ENCODE results near the gene RPS29.

The RPS29 gene

DNA sequence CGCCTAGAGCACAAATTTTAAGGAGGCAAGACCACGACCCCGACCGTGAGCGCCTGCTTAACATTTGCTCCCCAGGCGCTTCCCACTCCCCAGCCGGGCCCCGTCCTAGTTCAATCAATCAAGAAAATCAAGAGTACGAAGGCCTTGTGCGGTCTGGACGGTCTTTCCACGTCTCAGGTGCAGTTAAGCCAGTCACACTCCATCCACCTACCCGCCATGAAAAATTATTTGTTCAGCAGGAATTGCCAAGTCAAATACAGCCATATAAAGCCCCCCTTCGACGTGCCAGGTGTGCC, 12.0 kb upstream of the RPS29 start:
- Histone ChIP-seq H3K9ac (ENCODE audit: low read length) (peak overlapping the region; percentile 100), H2BK15ac (ENCODE audit: low read depth, poor library complexity, severe bottlenecking) (no peak overlapping the region), H2BK5ac (ENCODE audit: low read depth, low read length, poor library complexity, severe bottlenecking) (no peak overlapping the region), H3K4me2 (ENCODE audit: low read length, poor library complexity, severe bottlenecking) (peak overlapping the region; percentile 94), H2BK120ac (ENCODE audit: low read depth, low read length) (peak overlapping the region; percentile 59), H2BK12ac (ENCODE audit: low read length in 2 of 2) (peak overlapping the region in 1 of 2 experiments; percentile 73), H4K91ac (ENCODE audit: low read length) (peak overlapping the region; percentile 98), H3K14ac (ENCODE audit: low read length in 2 of 2) (peak overlapping the region in 1 of 2 experiments; percentile 45), H3K4me1 (ENCODE audit: control insufficient read depth, insufficient read depth, low read depth, low read length) (peaks cover 2% of the 10 kb centered on the region), H3K79me1 (replicated peaks; ENCODE audit: low read length, poor library complexity, severe bottlenecking) (peaks cover 6% of the 10 kb centered on the region), H3K9me3 (ENCODE audit: control insufficient read depth, low read length) (no peaks in the 10 kb centered on the region), H3K36me3 (ENCODE audit: control insufficient read depth in 1 of 2, insufficient read depth in 2 of 2, low read depth in 1 of 2, low read length in 2 of 2) (peaks cover 0 to 3% of the 10 kb centered on the region in 2 experiments), H3K4me3 (ENCODE audit: insufficient read depth in 1 of 2, low read depth in 1 of 2, low read length in 2 of 2) (peak overlapping the region; percentile 86 to 99), H3K27ac (ENCODE audit: low read length, poor library complexity, severe bottlenecking) (peak overlapping the region; percentile 97), H3K27me3 (ENCODE audit: control insufficient read depth in 1 of 2, insufficient read depth in 1 of 2, low read length in 2 of 2) (no peaks in the 10 kb centered on the region), H3K4ac (ENCODE audit: low read depth in 1 of 2, low read length in 2 of 2) (peak overlapping the region; percentile 80 to 97), H2AFZ (ENCODE audit: low read depth, low read length) (peak overlapping the region; percentile 48), H4K8ac (ENCODE audit: low read length) (peak overlapping the region; percentile 95), H3K23ac (ENCODE audit: low read length in 2 of 2) (peak overlapping the region in 1 of 2 experiments; percentile 90), H2AK5ac (ENCODE audit: low read length, severe bottlenecking) (no peak overlapping the region), H3K18ac (ENCODE audit: low read depth in 1 of 2, low read length in 2 of 2) (peak overlapping the region; percentile 91 to 97)
- no peak for DNase-seq
- WGBS = under 1% methylated on average over 15 of the region's 15 CpGs

DNA sequence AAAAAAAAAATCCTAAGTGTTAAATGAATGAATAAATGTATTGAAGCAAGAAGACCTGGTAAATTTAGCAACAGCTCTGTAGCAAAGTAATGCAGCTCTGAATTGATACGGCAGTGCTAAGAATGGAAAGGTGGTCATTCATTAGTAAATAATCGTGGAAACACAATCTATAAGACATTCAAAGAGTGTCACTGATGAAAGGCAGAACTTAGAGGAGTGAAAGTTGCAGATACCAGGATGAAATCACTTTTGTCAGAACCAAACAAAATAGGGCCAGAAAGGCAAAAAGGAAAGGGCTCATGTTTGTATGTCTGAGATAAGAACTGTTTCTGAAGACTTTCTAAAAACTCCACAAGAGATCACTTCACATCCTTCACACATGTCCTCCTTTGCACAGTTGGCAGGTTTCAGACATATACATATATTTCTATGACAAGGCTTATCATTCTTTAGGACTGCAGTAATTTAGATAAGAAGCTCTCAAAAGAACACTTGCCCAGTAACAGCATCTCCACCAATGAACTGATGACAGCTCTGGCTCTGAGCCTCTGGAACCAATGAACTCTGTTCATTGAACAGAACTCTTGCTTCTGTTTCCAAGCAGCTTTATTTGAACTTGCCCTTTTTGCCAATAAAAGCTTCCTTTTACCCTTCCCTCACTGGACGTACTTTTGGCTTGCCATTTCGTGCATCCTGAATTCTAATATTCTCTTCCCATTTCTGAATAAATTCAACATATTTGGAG, 8.3 kb upstream of the RPS29 start:
- 54% methylated on average over 4 of the region's 4 CpGs for whole genome bisulfite sequencing
- no peak overlapping the region for H3K4ac ChIP-seq (ENCODE audit: low read depth in 1 of 2, low read length in 2 of 2)

DNA sequence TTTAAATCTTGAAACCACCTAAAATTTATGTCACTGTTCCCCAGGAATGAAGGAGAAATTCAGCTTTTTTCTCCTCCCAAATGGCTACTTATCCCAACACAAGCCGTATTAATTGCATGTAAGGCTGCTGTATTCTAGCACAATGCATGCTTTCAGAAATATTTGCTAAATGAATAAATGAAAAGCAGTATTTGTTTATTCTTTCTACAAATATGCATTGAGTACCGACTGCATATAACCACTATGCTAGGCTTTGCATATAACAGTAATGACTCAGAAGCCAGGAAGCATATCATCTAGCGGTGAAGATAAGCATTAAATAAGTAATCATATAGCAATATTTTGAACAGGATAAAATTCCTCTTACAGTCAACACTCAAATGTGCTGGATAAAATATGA, 6.8 kb upstream of the RPS29 start:
- Histone ChIP-seq H3K36me3 (ENCODE audit: control insufficient read depth in 1 of 2, insufficient read depth in 2 of 2, low read depth in 1 of 2, low read length in 2 of 2) (no peaks in the 10 kb centered on the region), H3K27ac (ENCODE audit: low read length, poor library complexity, severe bottlenecking) (no peak overlapping the region), H2BK12ac (ENCODE audit: low read length in 2 of 2) (no peak overlapping the region), H2AFZ (ENCODE audit: low read depth, low read length) (no peak overlapping the region), H3K9ac (ENCODE audit: low read length) (no peak overlapping the region), H3K27me3 (ENCODE audit: control insufficient read depth in 1 of 2, insufficient read depth in 1 of 2, low read length in 2 of 2) (no peaks in the 10 kb centered on the region), H3K4ac (ENCODE audit: low read depth in 1 of 2, low read length in 2 of 2) (no peak overlapping the region), H3K23ac (ENCODE audit: low read length in 2 of 2) (no peak overlapping the region), H2BK120ac (ENCODE audit: low read depth, low read length) (no peak overlapping the region), H3K4me2 (ENCODE audit: low read length, poor library complexity, severe bottlenecking) (no peak overlapping the region), H3K9me3 (ENCODE audit: control insufficient read depth, low read length) (no peaks in the 10 kb centered on the region), H2BK5ac (ENCODE audit: low read depth, low read length, poor library complexity, severe bottlenecking) (no peak overlapping the region), H3K79me1 (replicated peaks; ENCODE audit: low read length, poor library complexity, severe bottlenecking) (peaks cover 2% of the 10 kb centered on the region), H3K18ac (ENCODE audit: low read depth in 1 of 2, low read length in 2 of 2) (no peak overlapping the region), H2AK5ac (ENCODE audit: low read length, severe bottlenecking) (no peak overlapping the region), H3K4me1 (ENCODE audit: control insufficient read depth, insufficient read depth, low read depth, low read length) (peaks cover 2% of the 10 kb centered on the region), H2BK15ac (ENCODE audit: low read depth, poor library complexity, severe bottlenecking) (no peak overlapping the region), H4K91ac (ENCODE audit: low read length) (no peak overlapping the region), H3K4me3 (ENCODE audit: insufficient read depth in 1 of 2, low read depth in 1 of 2, low read length in 2 of 2) (no peak overlapping the region), H3K14ac (ENCODE audit: low read length in 2 of 2) (no peak overlapping the region), H4K8ac (ENCODE audit: low read length) (no peak overlapping the region)
- WGBS = no CpG with 5 or more reads among the region's 3 CpGs
- peak; percentile 55 for DNase-seq

More for the DNA sequence above, 8.3 kb upstream of the RPS29 start:
- H4K91ac ChIP-seq (ENCODE audit: low read length) = no peak overlapping the region
- no peak overlapping the region for H4K8ac ChIP-seq (ENCODE audit: low read length)
- DNase-seq = peak; percentile 85
- no peak overlapping the region for H2BK12ac ChIP-seq (ENCODE audit: low read length in 2 of 2)
- no peak overlapping the region for H2BK15ac ChIP-seq (ENCODE audit: low read depth, poor library complexity, severe bottlenecking)
- no peak overlapping the region for H3K18ac ChIP-seq (ENCODE audit: low read depth in 1 of 2, low read length in 2 of 2)
- H2BK120ac ChIP-seq (ENCODE audit: low read depth, low read length) = no peak overlapping the region
- no peak overlapping the region for H3K14ac ChIP-seq (ENCODE audit: low read length in 2 of 2)
- no peak overlapping the region for H2AK5ac ChIP-seq (ENCODE audit: low read length, severe bottlenecking)
- H3K4me1 ChIP-seq (ENCODE audit: control insufficient read depth, insufficient read depth, low read depth, low read length) = peaks cover 2% of the 10 kb centered on the region
- no peaks in the 10 kb centered on the region for H3K36me3 ChIP-seq (ENCODE audit: control insufficient read depth in 1 of 2, insufficient read depth in 2 of 2, low read depth in 1 of 2, low read length in 2 of 2)
- peaks cover 2% of the 10 kb centered on the region for H3K79me1 ChIP-seq (replicated peaks; ENCODE audit: low read length, poor library complexity, severe bottlenecking)
- no peaks in the 10 kb centered on the region for H3K9me3 ChIP-seq (ENCODE audit: control insufficient read depth, low read length)
- no peak overlapping the region for H2AFZ ChIP-seq (ENCODE audit: low read depth, low read length)
- no peak overlapping the region for H3K23ac ChIP-seq (ENCODE audit: low read length in 2 of 2)
- H3K4me2 ChIP-seq (ENCODE audit: low read length, poor library complexity, severe bottlenecking) = no peak overlapping the region
- H3K27me3 ChIP-seq (ENCODE audit: control insufficient read depth in 1 of 2, insufficient read depth in 1 of 2, low read length in 2 of 2) = no peaks in the 10 kb centered on the region
- H3K9ac ChIP-seq (ENCODE audit: low read length) = peak overlapping the region; percentile 26
- H3K4me3 ChIP-seq (ENCODE audit: insufficient read depth in 1 of 2, low read depth in 1 of 2, low read length in 2 of 2) = no peak overlapping the region
- H2BK5ac ChIP-seq (ENCODE audit: low read depth, low read length, poor library complexity, severe bottlenecking) = no peak overlapping the region
- no peak overlapping the region for H3K27ac ChIP-seq (ENCODE audit: low read length, poor library complexity, severe bottlenecking)

DNA sequence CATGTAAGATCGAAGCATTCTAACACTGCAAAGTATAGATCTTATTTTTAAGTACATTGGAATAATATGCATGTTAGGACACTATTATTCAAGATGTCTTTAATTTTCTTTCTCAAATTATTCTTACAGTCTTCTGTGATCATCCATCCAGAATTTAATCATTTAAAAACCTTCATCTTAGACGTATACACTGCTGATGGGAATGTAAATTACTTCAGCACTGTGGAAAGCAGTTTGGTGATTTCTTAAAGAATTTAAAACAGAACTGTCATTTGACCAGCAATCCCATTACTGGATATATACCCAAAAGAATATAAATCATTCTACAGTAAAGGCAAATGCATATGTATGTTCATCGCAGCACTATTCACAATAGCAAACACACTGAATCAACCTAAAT, 3.2 kb upstream of the RPS29 start:
- Histone ChIP-seq H3K4ac (ENCODE audit: low read depth in 1 of 2, low read length in 2 of 2) (no peak overlapping the region), H2AFZ (ENCODE audit: low read depth, low read length) (no peak overlapping the region), H2BK5ac (ENCODE audit: low read depth, low read length, poor library complexity, severe bottlenecking) (no peak overlapping the region), H4K91ac (ENCODE audit: low read length) (no peak overlapping the region), H3K18ac (ENCODE audit: low read depth in 1 of 2, low read length in 2 of 2) (no peak overlapping the region), H3K36me3 (ENCODE audit: control insufficient read depth in 1 of 2, insufficient read depth in 2 of 2, low read depth in 1 of 2, low read length in 2 of 2) (peaks cover 2 to 5% of the 10 kb centered on the region in 2 experiments), H3K4me2 (ENCODE audit: low read length, poor library complexity, severe bottlenecking) (no peak overlapping the region), H3K27me3 (ENCODE audit: control insufficient read depth in 1 of 2, insufficient read depth in 1 of 2, low read length in 2 of 2) (no peaks in the 10 kb centered on the region), H3K9me3 (ENCODE audit: control insufficient read depth, low read length) (no peaks in the 10 kb centered on the region), H2BK12ac (ENCODE audit: low read length in 2 of 2) (no peak overlapping the region), H3K14ac (ENCODE audit: low read length in 2 of 2) (no peak overlapping the region), H2AK5ac (ENCODE audit: low read length, severe bottlenecking) (no peak overlapping the region), H3K23ac (ENCODE audit: low read length in 2 of 2) (no peak overlapping the region), H2BK120ac (ENCODE audit: low read depth, low read length) (no peak overlapping the region), H3K27ac (ENCODE audit: low read length, poor library complexity, severe bottlenecking) (no peak overlapping the region), H4K8ac (ENCODE audit: low read length) (no peak overlapping the region), H3K4me1 (ENCODE audit: control insufficient read depth, insufficient read depth, low read depth, low read length) (peaks cover under 1% of the 10 kb centered on the region), H3K79me1 (replicated peaks; ENCODE audit: low read length, poor library complexity, severe bottlenecking) (no peaks in the 10 kb centered on the region), H2BK15ac (ENCODE audit: low read depth, poor library complexity, severe bottlenecking) (no peak overlapping the region), H3K9ac (ENCODE audit: low read length) (no peak overlapping the region), H3K4me3 (ENCODE audit: insufficient read depth in 1 of 2, low read depth in 1 of 2, low read length in 2 of 2) (no peak overlapping the region)
- 100% methylated on average over 2 of the region's 3 CpGs for WGBS
- no peak for DNase-seq

All from mesenchymal stem cell (in vitro differentiated cells and primary cell).